ENCODE results near the gene TEAD3.
"Not testable (repeated sequence)": the region's sequence is repeated elsewhere in the genome, so short reads cannot be mapped to it uniquely, and the experiment has no call there.

The TEAD3 gene

GRCh38 chr6:35451354-35452182 lies 45.3 kb downstream of the TEAD3 start:
- DNase-seq (ENCODE audit: low spot score) = no peak

- DNase-seq (ENCODE audit: low spot score) = peak; percentile 78
Observed at GRCh38 chr6:35449287-35449881, 47.5 kb downstream of the TEAD3 start.

GRCh38 chr6:35448191-35448590 lies 48.7 kb downstream of the TEAD3 start:
- no peak for DNase-seq (ENCODE audit: low spot score)

GRCh38 chr6:35445691-35446090 lies 51.2 kb downstream of the TEAD3 start:
- DNase-seq (ENCODE audit: low spot score) = peak; percentile 10

- no peak for DNase-seq (ENCODE audit: low spot score)
Observed at GRCh38 chr6:35443341-35444030, 53.4 kb downstream of the TEAD3 start.

- DNase-seq (ENCODE audit: low spot score) = no peak
Observed at GRCh38 chr6:35442693-35443092, 54.2 kb downstream of the TEAD3 start.

- no peak for DNase-seq (ENCODE audit: low spot score)
Observed at GRCh38 chr6:35441642-35442041, 55.2 kb downstream of the TEAD3 start.

GRCh38 chr6:35441205-35441604 lies 55.7 kb downstream of the TEAD3 start:
- DNase-seq (ENCODE audit: low spot score) = no peak

GRCh38 chr6:35439308-35439707 lies 57.6 kb downstream of the TEAD3 start:
- no peak for DNase-seq (ENCODE audit: low spot score)

- DNase-seq (ENCODE audit: low spot score) = not testable (repeated sequence)
Observed at GRCh38 chr6:35438378-35439065, 58.4 kb downstream of the TEAD3 start.

GRCh38 chr6:35436071-35436857 lies 60.6 kb downstream of the TEAD3 start:
- no peak for DNase-seq (ENCODE audit: low spot score)

- no peak for DNase-seq (ENCODE audit: low spot score)
Observed at GRCh38 chr6:35435074-35435837, 61.6 kb downstream of the TEAD3 start.

- DNase-seq (ENCODE audit: low spot score) = not testable (repeated sequence)
Observed at GRCh38 chr6:35432702-35433101, 64.2 kb downstream of the TEAD3 start.

GRCh38 chr6:35432291-35432690 lies 64.6 kb downstream of the TEAD3 start:
- DNase-seq (ENCODE audit: low spot score) = no peak

- DNase-seq (ENCODE audit: low spot score) = no peak
Observed at GRCh38 chr6:35429463-35429862, 67.4 kb downstream of the TEAD3 start.

- no peak for DNase-seq (ENCODE audit: low spot score)
Observed at GRCh38 chr6:35428421-35429149, 68.3 kb downstream of the TEAD3 start.

- DNase-seq (ENCODE audit: low spot score) = no peak
Observed at GRCh38 chr6:35427851-35428321, 69.0 kb downstream of the TEAD3 start.

GRCh38 chr6:35427435-35427834 lies 69.4 kb downstream of the TEAD3 start:
- no peak for DNase-seq (ENCODE audit: low spot score)

GRCh38 chr6:35426074-35426473 lies 70.8 kb downstream of the TEAD3 start:
- no peak for DNase-seq (ENCODE audit: low spot score)

- peak; percentile 20 for DNase-seq (ENCODE audit: low spot score)
Observed at GRCh38 chr6:35425284-35425683, 71.6 kb downstream of the TEAD3 start.

Measured in SW480 (cell line).